Measurements from ENCODE around the gene CUEDC1.

CUEDC1 gene

DNA sequence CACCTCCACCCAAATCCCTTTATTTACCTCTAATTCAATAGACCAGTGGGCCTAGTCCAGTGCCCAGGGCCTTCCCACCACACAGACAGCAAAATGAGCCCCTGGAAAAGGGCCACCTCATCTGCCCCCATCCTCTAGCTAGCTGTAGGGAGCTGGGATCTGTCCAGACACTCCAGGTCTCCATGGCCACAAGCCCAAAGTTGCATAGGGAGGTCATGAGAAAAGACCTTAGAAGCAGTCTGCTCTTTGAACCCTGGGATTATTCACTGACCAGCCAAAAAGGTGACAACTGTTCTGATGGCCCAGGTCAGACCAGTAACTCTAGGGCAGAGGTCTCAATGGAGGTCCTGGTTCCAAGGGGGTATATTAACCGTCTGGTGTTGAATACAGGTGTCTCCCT lies 2.0 kb downstream of the CUEDC1 start:
- Histone ChIP-seq H3K4me1 (ENCODE audit: control insufficient read depth, insufficient read depth, low read length) (peaks cover 66% of the 10 kb centered on the region), H3K36me3 (ENCODE audit: insufficient read depth, low read length) (no peaks in the 10 kb centered on the region), H3K4me3 (ENCODE audit: low read length) (peak overlapping the region; percentile 89), H3K9me3 (replicated peaks; ENCODE audit: low read length) (no peaks in the 10 kb centered on the region), H3K9ac (ENCODE audit: low read depth, low read length) (no peak overlapping the region), H3K4me2 (ENCODE audit: low read length) (peak overlapping the region; percentile 78), H3K27me3 (ENCODE audit: control insufficient read depth, insufficient read depth, low read length) (no peaks in the 10 kb centered on the region)

DNA sequence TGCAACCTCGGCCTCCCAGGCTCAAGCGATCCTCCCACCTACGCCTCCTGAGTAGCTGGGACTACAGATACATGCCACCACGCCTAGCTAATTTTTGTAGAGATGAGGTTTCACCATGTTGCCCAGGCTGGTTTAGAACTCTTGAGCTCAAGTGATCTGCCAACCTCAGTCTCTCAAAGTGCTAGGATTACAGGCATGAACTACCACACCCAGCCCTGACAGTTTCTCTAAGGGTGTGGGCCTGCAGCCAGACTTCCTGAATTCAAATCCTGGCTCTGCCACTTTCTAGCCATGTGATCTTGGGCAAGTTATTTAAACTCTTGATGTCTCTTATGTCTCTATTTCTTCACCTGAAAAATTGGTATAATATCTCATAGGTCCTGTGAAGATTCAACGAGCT lies 5.6 kb downstream of the CUEDC1 start:
- Histone ChIP-seq H3K9me3 (replicated peaks; ENCODE audit: low read length) (no peaks in the 10 kb centered on the region), H3K4me1 (ENCODE audit: control insufficient read depth, insufficient read depth, low read length) (peaks cover 87% of the 10 kb centered on the region), H3K4me2 (ENCODE audit: low read length) (peak overlapping the region; percentile 33), H3K9ac (ENCODE audit: low read depth, low read length) (no peak overlapping the region), H3K27me3 (ENCODE audit: control insufficient read depth, insufficient read depth, low read length) (no peaks in the 10 kb centered on the region), H3K36me3 (ENCODE audit: insufficient read depth, low read length) (no peaks in the 10 kb centered on the region), H3K4me3 (ENCODE audit: low read length) (no peak overlapping the region)

- Histone ChIP-seq H3K9ac (ENCODE audit: low read depth, low read length) (peak overlapping the region; percentile 58), H3K4me2 (ENCODE audit: low read length) (peak overlapping the region; percentile 69), H3K9me3 (replicated peaks; ENCODE audit: low read length) (no peaks in the 10 kb centered on the region), H3K36me3 (ENCODE audit: insufficient read depth, low read length) (no peaks in the 10 kb centered on the region), H3K4me3 (ENCODE audit: low read length) (peak overlapping the region; percentile 30), H3K27me3 (ENCODE audit: control insufficient read depth, insufficient read depth, low read length) (no peaks in the 10 kb centered on the region), H3K4me1 (ENCODE audit: control insufficient read depth, insufficient read depth, low read length) (peaks cover 82% of the 10 kb centered on the region)
Observed at GRCh38 chr17:57948555-57949420, 6.4 kb downstream of the CUEDC1 start.

GRCh38 chr17:57948169-57948554 lies 7.0 kb downstream of the CUEDC1 start:
- Histone ChIP-seq H3K4me2 (ENCODE audit: low read length) (peak overlapping the region; percentile 63), H3K27me3 (ENCODE audit: control insufficient read depth, insufficient read depth, low read length) (no peaks in the 10 kb centered on the region), H3K36me3 (ENCODE audit: insufficient read depth, low read length) (no peaks in the 10 kb centered on the region), H3K9ac (ENCODE audit: low read depth, low read length) (peak overlapping the region; percentile 58), H3K4me3 (ENCODE audit: low read length) (peak overlapping the region; percentile 30), H3K4me1 (ENCODE audit: control insufficient read depth, insufficient read depth, low read length) (peaks cover 82% of the 10 kb centered on the region), H3K9me3 (replicated peaks; ENCODE audit: low read length) (no peaks in the 10 kb centered on the region)

DNA sequence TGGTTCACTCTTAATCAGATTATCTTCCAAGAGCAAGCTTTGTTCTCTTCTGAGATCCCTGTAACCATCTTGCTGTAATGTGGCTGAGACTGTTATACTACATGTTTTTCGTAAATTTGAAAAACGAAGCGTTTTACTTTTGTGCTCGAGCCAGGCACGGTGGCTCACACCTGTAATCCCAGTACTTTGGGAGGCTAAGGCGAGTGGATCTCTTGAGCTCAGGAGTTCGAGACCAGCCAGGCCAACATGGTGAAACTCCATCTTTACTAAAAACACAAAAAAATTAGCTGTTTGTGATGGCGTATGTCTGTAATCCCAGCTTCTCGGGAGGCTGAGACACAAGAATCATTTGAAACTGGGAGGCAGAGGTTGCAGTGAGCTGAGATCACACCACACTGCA lies 7.8 kb downstream of the CUEDC1 start:
- Histone ChIP-seq H3K4me2 (ENCODE audit: low read length) (peak overlapping the region; percentile 82), H3K36me3 (ENCODE audit: insufficient read depth, low read length) (no peaks in the 10 kb centered on the region), H3K9me3 (replicated peaks; ENCODE audit: low read length) (no peaks in the 10 kb centered on the region), H3K4me1 (ENCODE audit: control insufficient read depth, insufficient read depth, low read length) (peaks cover 78% of the 10 kb centered on the region), H3K4me3 (ENCODE audit: low read length) (peak overlapping the region; percentile 65), H3K27me3 (ENCODE audit: control insufficient read depth, insufficient read depth, low read length) (no peaks in the 10 kb centered on the region), H3K9ac (ENCODE audit: low read depth, low read length) (peak overlapping the region; percentile 58)

DNA sequence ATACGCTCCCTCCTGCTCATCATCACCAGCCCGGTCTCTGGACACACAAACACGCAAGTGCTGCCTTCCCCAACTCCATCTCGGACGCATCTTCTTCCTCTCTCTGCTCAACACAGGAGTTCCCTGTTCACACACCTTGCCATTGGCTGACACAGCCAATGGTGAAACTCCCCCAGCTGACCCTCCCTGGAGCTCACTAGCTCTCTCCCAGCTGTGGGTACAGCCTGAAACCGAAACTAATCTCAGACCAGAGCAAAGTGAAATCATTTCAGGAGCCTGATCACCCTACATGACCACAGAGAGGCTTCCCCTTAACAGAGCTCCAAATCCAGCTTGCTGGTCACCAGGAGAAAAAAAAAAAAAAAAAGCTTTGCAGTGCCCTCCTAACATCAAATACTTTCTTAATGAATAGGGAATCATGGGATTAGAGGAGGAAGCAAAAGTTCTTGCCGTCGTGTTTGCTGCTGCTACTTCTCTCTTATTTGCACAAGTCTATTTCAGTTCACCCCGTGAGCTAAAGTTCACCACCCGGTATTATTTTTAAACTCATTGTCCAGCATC lies 8.3 kb downstream of the CUEDC1 start:
- Histone ChIP-seq H3K27me3 (ENCODE audit: control insufficient read depth, insufficient read depth, low read length) (no peaks in the 10 kb centered on the region), H3K4me1 (ENCODE audit: control insufficient read depth, insufficient read depth, low read length) (peaks cover 80% of the 10 kb centered on the region), H3K4me2 (ENCODE audit: low read length) (peak overlapping the region; percentile 82), H3K4me3 (ENCODE audit: low read length) (peak overlapping the region; percentile 65), H3K36me3 (ENCODE audit: insufficient read depth, low read length) (no peaks in the 10 kb centered on the region), H3K9ac (ENCODE audit: low read depth, low read length) (peak overlapping the region; percentile 58), H3K9me3 (replicated peaks; ENCODE audit: low read length) (no peaks in the 10 kb centered on the region)

DNA sequence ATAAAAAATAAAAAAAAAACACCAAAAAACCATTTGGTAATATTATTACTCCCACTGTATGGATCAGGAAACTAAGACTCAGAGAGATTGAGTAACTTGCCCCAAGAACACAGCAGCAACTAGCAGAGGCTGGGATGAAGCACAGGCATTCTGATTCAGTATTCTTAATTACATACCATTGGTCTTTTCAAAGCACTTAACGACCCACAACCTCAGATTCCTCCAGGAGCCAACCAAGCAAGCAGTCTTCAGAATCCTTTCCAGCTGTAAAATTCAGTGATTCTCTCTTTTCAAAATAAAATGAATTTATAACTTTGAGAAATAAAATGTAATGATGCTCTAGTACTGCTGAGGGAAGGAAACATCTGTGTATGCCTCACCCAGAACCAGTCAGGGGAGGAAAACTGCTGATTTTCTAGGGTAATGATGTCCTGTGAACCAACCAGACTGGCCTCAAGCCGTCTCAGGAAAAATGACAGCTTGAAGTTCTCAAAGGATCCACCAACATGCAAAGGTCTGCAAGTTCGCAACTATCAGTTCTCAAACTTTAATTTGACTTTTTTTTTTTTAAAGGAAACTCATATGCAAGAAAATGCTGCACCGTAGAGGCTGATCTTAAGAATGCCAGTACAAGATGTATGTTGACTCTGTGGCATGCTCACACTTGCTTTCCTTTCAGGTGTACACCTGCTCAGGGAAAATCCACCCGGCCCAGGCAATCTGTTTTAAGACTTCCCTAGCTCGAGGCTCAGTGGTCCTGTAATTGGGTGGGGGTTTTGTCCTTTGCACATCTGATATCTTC lies 9.0 kb downstream of the CUEDC1 start:
- Histone ChIP-seq H3K9me3 (replicated peaks; ENCODE audit: low read length) (no peaks in the 10 kb centered on the region), H3K4me3 (ENCODE audit: low read length) (peak overlapping the region; percentile 65), H3K4me1 (ENCODE audit: control insufficient read depth, insufficient read depth, low read length) (peaks cover 82% of the 10 kb centered on the region), H3K4me2 (ENCODE audit: low read length) (peak overlapping the region; percentile 82), H3K9ac (ENCODE audit: low read depth, low read length) (peak overlapping the region; percentile 58), H3K36me3 (ENCODE audit: insufficient read depth, low read length) (no peaks in the 10 kb centered on the region), H3K27me3 (ENCODE audit: control insufficient read depth, insufficient read depth, low read length) (no peaks in the 10 kb centered on the region)

GRCh38 chr17:57944908-57945307 lies 10.3 kb downstream of the CUEDC1 start:
- Histone ChIP-seq H3K4me3 (ENCODE audit: low read length) (no peak overlapping the region), H3K36me3 (ENCODE audit: insufficient read depth, low read length) (no peaks in the 10 kb centered on the region), H3K9ac (ENCODE audit: low read depth, low read length) (no peak overlapping the region), H3K4me1 (ENCODE audit: control insufficient read depth, insufficient read depth, low read length) (peaks cover 83% of the 10 kb centered on the region), H3K9me3 (replicated peaks; ENCODE audit: low read length) (no peaks in the 10 kb centered on the region), H3K4me2 (ENCODE audit: low read length) (no peak overlapping the region), H3K27me3 (ENCODE audit: control insufficient read depth, insufficient read depth, low read length) (no peaks in the 10 kb centered on the region)

GRCh38 chr17:57943645-57944044 lies 11.6 kb downstream of the CUEDC1 start:
- Histone ChIP-seq H3K9me3 (replicated peaks; ENCODE audit: low read length) (no peaks in the 10 kb centered on the region), H3K9ac (ENCODE audit: low read depth, low read length) (peak overlapping the region; percentile 14), H3K4me3 (ENCODE audit: low read length) (peak overlapping the region; percentile 2), H3K36me3 (ENCODE audit: insufficient read depth, low read length) (no peaks in the 10 kb centered on the region), H3K4me2 (ENCODE audit: low read length) (peak overlapping the region; percentile 60), H3K27me3 (ENCODE audit: control insufficient read depth, insufficient read depth, low read length) (no peaks in the 10 kb centered on the region), H3K4me1 (ENCODE audit: control insufficient read depth, insufficient read depth, low read length) (peaks cover 77% of the 10 kb centered on the region)

DNA sequence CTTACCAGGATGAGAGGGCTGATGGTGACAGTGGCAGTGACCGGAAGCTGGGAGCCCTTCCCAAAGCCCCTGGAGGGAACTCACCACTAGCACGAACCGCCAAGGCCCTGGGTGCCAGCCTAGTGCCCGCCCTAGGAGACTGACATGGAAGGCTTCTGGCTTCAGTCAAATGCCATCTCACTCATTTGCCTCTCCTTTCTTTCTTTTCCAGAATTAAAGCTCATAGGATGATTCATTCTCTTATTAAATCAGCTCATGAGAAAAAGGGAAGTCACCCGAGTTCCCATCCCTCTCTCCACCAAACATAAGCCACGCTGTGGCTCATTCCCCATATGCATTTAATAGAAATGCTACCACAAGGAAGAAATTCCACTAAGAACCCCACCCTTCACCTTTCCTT lies 12.1 kb downstream of the CUEDC1 start:
- H3K27me3 ChIP-seq (ENCODE audit: control insufficient read depth, insufficient read depth, low read length): no peaks in the 10 kb centered on the region
- no peaks in the 10 kb centered on the region for H3K36me3 ChIP-seq (ENCODE audit: insufficient read depth, low read length)
- peaks cover 73% of the 10 kb centered on the region for H3K4me1 ChIP-seq (ENCODE audit: control insufficient read depth, insufficient read depth, low read length)
- H3K4me3 ChIP-seq (ENCODE audit: low read length): peak overlapping the region; percentile 2
- H3K9ac ChIP-seq (ENCODE audit: low read depth, low read length): peak overlapping the region; percentile 38
- peak overlapping the region; percentile 60 for H3K4me2 ChIP-seq (ENCODE audit: low read length)
- no peaks in the 10 kb centered on the region for H3K9me3 ChIP-seq (replicated peaks; ENCODE audit: low read length)

All from skeletal muscle satellite cell (primary cell).